WERI-Rb-1 (cell line): ENCODE data around the gene ANTXR2.

Experiments used
- DNase-seq: peaks from one replicate; pipeline ENCODE4 v3.0.0-alpha.2; 2020
- H3K27ac ChIP-seq: fragments of 250-450 bp; sonication (Bioruptor Pico); 2 replicates; pipeline ENCODE4 v1.5.1; 2020; ENCODE audit warnings: mild to moderate bottlenecking, moderate library complexity
- H3K27me3 ChIP-seq: fragments of 250-450 bp; sonication (Bioruptor Pico); 2 replicates; pipeline ENCODE4 v1.5.1; 2021; ENCODE audit warnings: mild to moderate bottlenecking, low read depth, moderate library complexity; ENCODE audit not compliant: insufficient read depth, severe bottlenecking
- H3K36me3 ChIP-seq: fragments of 250-450 bp; sonication (Bioruptor Pico); 2 replicates; pipeline ENCODE4 v1.5.1; 2020; ENCODE audit warnings: mild to moderate bottlenecking, moderate library complexity
- H3K4me3 ChIP-seq: 2 replicates; pipeline ENCODE4 v1.5.1; 2011; ENCODE audit warnings: low read depth, mild to moderate bottlenecking, control low read depth, low read length
- H3K9me3 ChIP-seq: fragments of 250-450 bp; sonication (Bioruptor Pico); 2 replicates; pipeline ENCODE4 v1.5.1; 2021; ENCODE audit warnings: mild to moderate bottlenecking, moderate library complexity; ENCODE audit not compliant: severe bottlenecking
- CTCF ChIP-seq: IDR thresholded peaks from 2 replicates; pipeline ENCODE4 v1.5.1; 2011; ENCODE audit warnings: low read depth, mild to moderate bottlenecking, control low read depth, inconsistent platforms, low read length

Gene ANTXR2

DNA sequence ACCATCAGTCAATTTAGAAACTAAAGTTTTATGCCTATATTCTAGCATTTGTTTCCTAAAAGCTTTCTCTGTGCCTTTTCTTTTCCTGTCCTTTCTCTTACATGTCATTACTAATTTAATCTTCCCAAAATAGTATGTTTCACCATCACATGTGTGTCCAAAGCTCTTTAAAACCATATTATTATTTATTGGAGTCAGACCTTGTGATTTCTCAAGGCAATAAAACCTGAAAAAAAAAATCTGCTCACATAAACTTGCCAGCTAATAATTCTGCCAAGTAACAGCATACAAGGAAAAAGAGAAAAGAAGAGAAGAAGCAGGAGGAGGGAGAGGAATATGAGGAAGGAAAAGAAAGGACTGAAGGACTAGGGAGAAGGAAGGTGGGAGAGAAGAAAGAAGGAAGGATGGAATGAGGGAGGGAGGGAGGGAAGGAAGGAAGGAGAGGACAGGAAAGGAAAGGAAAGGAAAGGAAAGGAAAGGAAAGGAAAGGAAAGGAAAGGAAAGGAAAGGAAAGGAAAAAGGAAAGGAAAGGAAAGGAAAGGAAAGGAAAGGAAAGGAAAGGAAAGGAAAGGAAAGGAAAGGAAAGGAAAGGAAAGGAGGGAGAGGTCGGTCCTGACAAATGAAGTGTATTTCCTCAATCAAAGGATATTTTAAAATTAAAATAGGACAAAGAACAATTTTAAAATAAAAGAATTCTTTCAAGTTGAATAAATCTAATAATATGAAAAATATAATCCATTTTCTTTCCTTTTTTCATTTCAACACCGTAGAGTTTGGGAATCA, 57.4 kb downstream of the ANTXR2 start:
- Histone ChIP-seq H3K27me3 (no peaks in the 10 kb centered on the region), H3K4me3 (no peak overlapping the region), H3K9me3 (no peaks in the 10 kb centered on the region), H3K27ac (no peak overlapping the region), H3K36me3 (peaks cover 8% of the 10 kb centered on the region)
- no peak for DNase-seq
- TF ChIP-seq CTCF: no peak

GRCh38 chr4:80014531-80014930, 58.5 kb downstream of the ANTXR2 start:
- no peaks in the 10 kb centered on the region for H3K27me3 ChIP-seq
- DNase-seq: no peak
- no peak overlapping the region for H3K27ac ChIP-seq
- no peak for TF ChIP-seq CTCF
- H3K4me3 ChIP-seq: no peak overlapping the region
- H3K9me3 ChIP-seq: no peaks in the 10 kb centered on the region
- H3K36me3 ChIP-seq: peaks cover 8% of the 10 kb centered on the region

- Histone ChIP-seq H3K27me3 (no peaks in the 10 kb centered on the region), H3K36me3 (peaks cover under 1% of the 10 kb centered on the region), H3K27ac (no peak overlapping the region), H3K4me3 (no peak overlapping the region), H3K9me3 (no peaks in the 10 kb centered on the region)
- no peak for DNase-seq
- no peak for TF ChIP-seq CTCF
Measured at GRCh38 chr4:80012291-80012690, 60.7 kb downstream of the ANTXR2 start.

DNA sequence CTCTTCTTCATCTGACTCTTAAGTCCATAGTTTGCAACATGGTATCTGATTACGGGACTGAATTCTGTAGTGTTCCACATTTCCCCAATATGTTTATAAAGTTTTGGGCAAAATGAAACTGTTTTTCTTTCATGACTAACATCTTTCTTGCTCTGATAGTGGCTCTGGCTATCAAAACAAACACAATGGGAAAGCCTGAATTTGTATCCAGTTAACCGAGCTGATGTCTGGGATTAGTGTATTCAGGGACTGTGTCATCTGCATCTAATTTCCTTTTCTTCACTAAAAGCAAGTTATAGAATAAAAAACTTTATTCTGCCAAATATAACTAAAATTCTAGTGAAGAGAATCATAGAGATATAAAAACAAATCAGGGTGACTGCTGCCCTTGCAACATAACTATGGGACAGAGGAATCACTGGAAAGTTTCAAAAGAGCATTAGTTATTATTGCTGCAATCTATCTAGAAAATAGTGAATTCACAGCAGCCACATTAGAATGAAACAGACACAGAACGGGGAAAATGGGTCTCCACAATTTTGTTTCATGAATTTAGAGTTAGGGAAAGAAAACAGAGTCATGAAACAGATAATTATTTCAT, 61.3 kb downstream of the ANTXR2 start:
- no peak for DNase-seq
- no peak overlapping the region for H3K27ac ChIP-seq
- H3K36me3 ChIP-seq: no peaks in the 10 kb centered on the region; the same call in 1 of the 2 replicates
- TF ChIP-seq CTCF: no peak
- no peaks in the 10 kb centered on the region for H3K27me3 ChIP-seq
- no peak overlapping the region for H3K4me3 ChIP-seq
- H3K9me3 ChIP-seq: no peaks in the 10 kb centered on the region

DNA sequence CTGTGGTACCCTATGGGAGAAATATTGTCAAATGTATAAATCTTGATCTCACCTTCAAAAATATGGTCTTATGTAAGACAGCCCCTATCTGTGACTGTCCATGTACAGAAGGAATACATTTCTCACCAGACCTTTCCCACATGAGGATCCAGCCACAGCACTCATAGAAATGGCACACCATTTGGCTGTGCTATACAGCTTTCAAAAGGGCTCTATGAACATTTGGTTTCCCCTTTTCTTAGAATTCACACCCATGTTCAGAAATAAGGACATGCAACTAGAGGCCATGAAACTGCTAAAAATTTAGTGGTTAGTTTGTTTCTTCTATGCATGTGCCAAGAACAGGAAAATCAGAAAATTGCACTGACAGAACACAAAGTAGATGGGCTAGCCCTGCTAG, 62.7 kb downstream of the ANTXR2 start:
- Histone ChIP-seq H3K27ac (no peak overlapping the region), H3K27me3 (no peaks in the 10 kb centered on the region), H3K36me3 (no peaks in the 10 kb centered on the region; the same call in 1 of the 2 replicates), H3K9me3 (no peaks in the 10 kb centered on the region), H3K4me3 (no peak overlapping the region)
- no peak for DNase-seq
- no peak for TF ChIP-seq CTCF
